DND-41 (cell line): ENCODE results near the gene MTERF2.

Experiments
- ATAC-seq: fragments of 200-7000 bp; cut with Tn5 transposase; 3 replicates; pipeline ENCODE4 v1.9.1; 2021; ENCODE audit warnings: low read depth; ENCODE audit not compliant: insufficient read depth
- DNase-seq: peaks from one replicate; pipeline ENCODE4 v3.0.0-alpha.2; 2020
- H2AFZ ChIP-seq: 2 replicates; pipeline ENCODE4 v1.6.0; 2012; ENCODE audit warnings: low read depth, low read length
- H3K27ac ChIP-seq: 2 replicates; pipeline ENCODE4 v1.5.1; 2012; ENCODE audit warnings: low read length, inconsistent platforms
- H3K27me3 ChIP-seq: fragments of 200-600 bp; sonication (generic); 2 replicates; pipeline ENCODE4 v1.6.0; 2012; ENCODE audit warnings: low read length, mild to moderate bottlenecking, inconsistent platforms; ENCODE audit not compliant: insufficient read depth, poor library complexity
- H3K36me3 ChIP-seq: 2 replicates; pipeline ENCODE4 v1.5.1; 2012; ENCODE audit warnings: low read length, inconsistent platforms; ENCODE audit not compliant: insufficient read depth
- H3K4me1 ChIP-seq: 2 replicates; pipeline ENCODE4 v1.5.1; 2012; ENCODE audit warnings: mild to moderate bottlenecking, low read length; ENCODE audit not compliant: insufficient read depth
- H3K4me2 ChIP-seq: 2 replicates; pipeline ENCODE4 v1.6.0; 2012; ENCODE audit warnings: mild to moderate bottlenecking, moderate library complexity, low read length, inconsistent platforms; ENCODE audit not compliant: insufficient read depth
- H3K4me3 ChIP-seq, 2 experiments: fragments of 200-600 bp in 1 of 2; shearing (Covaris generic) in 1 of 2; 2 replicates each; pipeline ENCODE4 v1.5.1; 2012 to 2016; ENCODE audit warnings: inconsistent platforms in 2 of 2, low read length in 2 of 2, mild to moderate bottlenecking in 2 of 2, low read depth in 1 of 2, moderate library complexity in 1 of 2
- H3K79me2 ChIP-seq: 2 replicates; pipeline ENCODE4 v1.6.0; 2012; ENCODE audit warnings: low read length, inconsistent platforms; ENCODE audit not compliant: insufficient read depth
- H3K9ac ChIP-seq: 2 replicates; pipeline ENCODE4 v1.6.0; 2012; ENCODE audit warnings: low read depth, mild to moderate bottlenecking, inconsistent platforms, low read length, moderate library complexity
- H3K9me3 ChIP-seq: 2 replicates; pipeline ENCODE4 v1.5.1; 2012; ENCODE audit warnings: low read length, moderate library complexity, mild to moderate bottlenecking, inconsistent platforms; ENCODE audit not compliant: insufficient read depth, severe bottlenecking
- H4K20me1 ChIP-seq: 2 replicates; pipeline ENCODE4 v1.6.0; 2012; ENCODE audit warnings: low read length; ENCODE audit not compliant: insufficient read depth
- CTCF ChIP-seq: IDR thresholded peaks from 2 replicates; pipeline ENCODE4 v1.5.1; 2012; ENCODE audit warnings: borderline replicate concordance, low read length, moderate library complexity, mild to moderate bottlenecking; ENCODE audit not compliant: poor library complexity, severe bottlenecking; ENCODE audit errors: extremely low read depth
- EZH2 ChIP-seq: IDR thresholded peaks from 3 replicates; pipeline ENCODE4 v1.6.1; 2012; ENCODE audit warnings: borderline replicate concordance, low read depth, mild to moderate bottlenecking, moderate library complexity, low read length, inconsistent platforms; ENCODE audit not compliant: severe bottlenecking

MTERF2 gene, protein sequence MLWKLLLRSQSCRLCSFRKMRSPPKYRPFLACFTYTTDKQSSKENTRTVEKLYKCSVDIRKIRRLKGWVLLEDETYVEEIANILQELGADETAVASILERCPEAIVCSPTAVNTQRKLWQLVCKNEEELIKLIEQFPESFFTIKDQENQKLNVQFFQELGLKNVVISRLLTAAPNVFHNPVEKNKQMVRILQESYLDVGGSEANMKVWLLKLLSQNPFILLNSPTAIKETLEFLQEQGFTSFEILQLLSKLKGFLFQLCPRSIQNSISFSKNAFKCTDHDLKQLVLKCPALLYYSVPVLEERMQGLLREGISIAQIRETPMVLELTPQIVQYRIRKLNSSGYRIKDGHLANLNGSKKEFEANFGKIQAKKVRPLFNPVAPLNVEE

DNA sequence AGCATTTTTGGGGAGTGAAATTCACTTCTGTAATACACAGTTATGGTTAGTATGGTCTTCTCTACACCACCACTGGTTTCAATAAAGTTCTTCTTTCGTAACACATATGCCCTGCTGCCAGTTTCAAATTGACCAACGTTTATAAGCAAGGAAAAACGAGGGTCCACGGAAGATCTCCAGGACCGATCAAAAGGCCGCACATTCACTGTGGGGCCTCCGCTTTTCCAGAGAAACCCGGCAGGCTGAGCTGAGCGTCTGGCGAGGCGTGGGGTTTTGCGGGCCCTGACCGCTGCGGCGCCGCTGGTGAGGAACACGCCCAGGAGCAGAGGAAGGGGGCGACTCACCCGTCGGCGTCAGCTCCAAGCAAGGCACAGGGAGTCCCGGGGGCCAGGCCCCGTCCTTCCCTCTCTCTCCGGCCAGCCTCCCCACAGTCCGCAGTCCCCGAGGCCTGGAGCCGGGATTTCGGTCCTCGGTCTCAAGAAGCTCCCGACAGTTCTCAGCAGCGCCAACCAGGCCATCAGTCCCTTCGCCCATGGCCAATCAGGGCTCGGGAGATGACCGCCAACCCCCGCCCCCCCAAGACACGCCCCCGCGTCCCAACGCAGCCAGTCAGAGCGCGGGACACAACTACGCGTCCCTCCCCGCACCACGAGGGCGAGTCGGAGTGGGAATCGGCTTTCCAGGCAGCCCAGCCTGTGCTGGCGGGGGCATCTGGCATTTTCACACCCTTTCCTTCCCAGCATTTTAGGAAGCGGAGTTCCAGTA, at the start of gene MTERF2:
Gene MTERF2 (minus strand): TSS at position 522 of the 765 bp plus-strand sequence. CDS start 8,432 bp downstream, outside the sequence.
- H3K36me3 ChIP-seq: peaks cover 13% of the 10 kb centered on the region
- H3K27me3 ChIP-seq: no peaks in the 10 kb centered on the region
- peak within 1 kb of the TSS; percentile 66 for H3K9ac ChIP-seq
- no peaks in the 10 kb centered on the region for H3K9me3 ChIP-seq
- peak within 1 kb of the TSS; percentile 69 for H2AFZ ChIP-seq
- H3K4me3 ChIP-seq: peak within 1 kb of the TSS; percentile 21 to 60; a peak in 3 of 4 replicates
- peak within 1 kb of the TSS; percentile 50 for H3K27ac ChIP-seq
- no peaks in the 10 kb centered on the region for H4K20me1 ChIP-seq
- peaks cover 9% of the 10 kb centered on the region; the same call in 1 of the 2 replicates for H3K79me2 ChIP-seq
- H3K4me2 ChIP-seq: peak within 1 kb of the TSS; percentile 67
- ATAC-seq: peak; percentile 98
- peak; percentile 76 for DNase-seq
- peaks cover 18% of the 10 kb centered on the region for H3K4me1 ChIP-seq
- TF ChIP-seq EZH2 (no peak), CTCF (no peak)

GRCh38 chr12:107035733-107036132, 48.8 kb upstream of the MTERF2 start:
- TF ChIP-seq EZH2 (no peak), CTCF (no peak)
- DNase-seq: no peak
- no peak overlapping the region for H3K4me2 ChIP-seq

GRCh38 chr12:107033758-107034739, 47.1 kb upstream of the MTERF2 start:
- no peak for ATAC-seq
- H3K36me3 ChIP-seq: no peaks in the 10 kb centered on the region
- TF ChIP-seq CTCF: no peak
- TF ChIP-seq EZH2: no peak

More at GRCh38 chr12:107035733-107036132, 48.8 kb upstream of the MTERF2 start:
- Histone ChIP-seq H4K20me1 (no peaks in the 10 kb centered on the region), H3K27me3 (no peaks in the 10 kb centered on the region), H3K27ac (no peak overlapping the region), H3K36me3 (no peaks in the 10 kb centered on the region), H3K4me1 (no peaks in the 10 kb centered on the region), H3K9ac (no peak overlapping the region), H3K79me2 (peaks cover 6% of the 10 kb centered on the region; the same call in 1 of the 2 replicates), H2AFZ (no peak overlapping the region), H3K9me3 (no peaks in the 10 kb centered on the region), H3K4me3 (no peak overlapping the region)
- no peak for ATAC-seq

More at GRCh38 chr12:107033758-107034739, 47.1 kb upstream of the MTERF2 start:
- no peaks in the 10 kb centered on the region for H3K9me3 ChIP-seq
- no peak overlapping the region for H3K4me2 ChIP-seq
- no peak for DNase-seq
- H3K79me2 ChIP-seq: peaks cover 7% of the 10 kb centered on the region; the same call in 1 of the 2 replicates
- no peak overlapping the region for H3K27ac ChIP-seq
- no peaks in the 10 kb centered on the region; the same call in 1 of the 2 replicates for H4K20me1 ChIP-seq
- H3K4me3 ChIP-seq: no peak overlapping the region
- H2AFZ ChIP-seq: no peak overlapping the region
- H3K9ac ChIP-seq: no peak overlapping the region
- no peaks in the 10 kb centered on the region for H3K27me3 ChIP-seq
- no peaks in the 10 kb centered on the region for H3K4me1 ChIP-seq
